ENCODE data around the gene PFKFB2.

Gene PFKFB2

DNA sequence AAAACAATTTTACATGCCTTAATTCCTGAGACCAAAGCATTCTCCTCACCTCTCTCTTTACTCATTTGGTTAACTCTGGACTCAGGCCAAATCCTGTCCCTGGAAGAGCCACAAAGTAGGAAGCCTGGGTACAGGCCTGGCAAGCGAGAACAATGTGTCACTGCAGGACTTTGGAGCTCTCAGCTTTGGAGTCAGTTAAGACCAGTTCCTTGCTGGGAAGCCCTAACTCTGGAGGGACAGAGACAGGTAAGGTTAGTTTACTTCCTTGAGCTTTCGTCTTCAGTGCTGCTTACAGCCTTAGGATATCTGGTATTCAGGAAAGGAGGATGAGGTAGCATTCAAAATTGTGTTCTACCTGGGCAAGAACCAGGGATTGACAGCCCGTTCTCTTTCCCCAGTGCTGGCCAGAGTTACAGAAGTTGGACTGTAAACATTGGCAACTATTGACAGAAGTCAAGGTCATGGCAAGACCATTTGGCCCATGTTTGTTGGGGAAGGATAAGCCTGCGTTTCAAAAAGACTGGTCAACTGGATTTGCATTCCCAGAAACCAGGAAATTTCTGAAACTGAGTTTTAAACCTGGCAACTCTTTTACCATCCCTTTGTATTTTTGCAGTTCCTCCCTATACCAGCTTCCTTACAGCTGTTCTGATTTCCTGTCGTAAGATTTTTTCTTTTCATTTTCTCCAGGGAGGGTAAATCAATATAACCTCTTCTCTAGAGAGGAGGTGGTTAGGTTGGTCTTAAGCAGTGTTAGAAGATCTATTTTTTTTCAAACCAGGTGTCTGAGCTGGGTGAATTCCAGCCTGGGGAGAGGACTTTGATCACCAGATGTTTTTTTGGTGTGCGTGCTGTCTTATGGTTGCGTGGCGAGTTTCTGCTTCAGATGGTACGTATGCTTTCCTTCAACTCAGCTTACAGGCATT lies 35.9 kb downstream of the PFKFB2 start, which contains the start of gene C4BPB:
TSS of gene C4BPB (plus strand) at position 160 of the 926 bp plus-strand sequence. CDS start at position 832, 672 bp downstream.
- intact Hi-C loops (cut with DNase I; ENCODE audit: low total_unique reads) = no loop called here
- no peak for DNase-seq
- no peak within 1 kb of the TSS for H3K27ac ChIP-seq
- no peaks in the 10 kb centered on the region for H3K4me1 ChIP-seq
- TF ChIP-seq, protein P1, sequence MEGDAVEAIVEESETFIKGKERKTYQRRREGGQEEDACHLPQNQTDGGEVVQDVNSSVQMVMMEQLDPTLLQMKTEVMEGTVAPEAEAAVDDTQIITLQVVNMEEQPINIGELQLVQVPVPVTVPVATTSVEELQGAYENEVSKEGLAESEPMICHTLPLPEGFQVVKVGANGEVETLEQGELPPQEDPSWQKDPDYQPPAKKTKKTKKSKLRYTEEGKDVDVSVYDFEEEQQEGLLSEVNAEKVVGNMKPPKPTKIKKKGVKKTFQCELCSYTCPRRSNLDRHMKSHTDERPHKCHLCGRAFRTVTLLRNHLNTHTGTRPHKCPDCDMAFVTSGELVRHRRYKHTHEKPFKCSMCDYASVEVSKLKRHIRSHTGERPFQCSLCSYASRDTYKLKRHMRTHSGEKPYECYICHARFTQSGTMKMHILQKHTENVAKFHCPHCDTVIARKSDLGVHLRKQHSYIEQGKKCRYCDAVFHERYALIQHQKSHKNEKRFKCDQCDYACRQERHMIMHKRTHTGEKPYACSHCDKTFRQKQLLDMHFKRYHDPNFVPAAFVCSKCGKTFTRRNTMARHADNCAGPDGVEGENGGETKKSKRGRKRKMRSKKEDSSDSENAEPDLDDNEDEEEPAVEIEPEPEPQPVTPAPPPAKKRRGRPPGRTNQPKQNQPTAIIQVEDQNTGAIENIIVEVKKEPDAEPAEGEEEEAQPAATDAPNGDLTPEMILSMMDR (IDR thresholded peaks at IDR 0.05) = no peak
- H3K27me3 ChIP-seq = no peaks in the 10 kb centered on the region
- no peaks in the 10 kb centered on the region for H3K9me3 ChIP-seq
- no peaks in the 10 kb centered on the region for H3K36me3 ChIP-seq
- H3K4me3 ChIP-seq = no peak within 1 kb of the TSS

GRCh38 chr1:207089627-207090355 lies 36.7 kb downstream of the PFKFB2 start:
- intact Hi-C loops (cut with DNase I; ENCODE audit: low total_unique reads) = no loop called here

DNA sequence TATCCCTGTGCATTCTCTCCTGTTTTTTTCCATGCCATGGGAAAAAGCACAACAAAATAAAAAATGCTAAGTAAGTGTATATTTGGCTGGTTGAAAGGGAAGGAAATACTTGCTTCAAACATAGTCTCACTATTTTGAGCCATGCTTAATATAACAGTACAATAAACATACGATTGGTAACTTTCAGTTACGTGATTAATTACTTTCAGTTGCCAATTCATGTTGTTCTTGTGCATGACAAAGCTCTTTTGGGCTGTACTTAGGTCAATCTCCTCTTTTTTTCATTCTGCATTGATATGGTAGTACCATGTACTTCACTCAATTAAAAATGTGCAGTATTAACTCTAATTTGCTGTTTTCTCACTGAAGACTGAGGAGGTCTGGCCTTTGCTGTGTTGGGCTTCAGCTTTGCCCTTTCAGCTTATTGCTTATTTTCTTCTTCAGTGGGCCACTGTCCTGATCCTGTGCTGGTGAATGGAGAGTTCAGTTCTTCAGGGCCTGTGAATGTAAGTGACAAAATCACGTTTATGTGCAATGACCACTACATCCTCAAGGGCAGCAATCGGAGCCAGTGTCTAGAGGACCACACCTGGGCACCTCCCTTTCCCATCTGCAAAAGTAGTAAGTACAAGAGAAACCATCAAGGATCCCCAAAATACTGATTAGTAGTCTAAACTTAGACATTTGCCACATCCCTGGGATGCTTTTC lies 38.3 kb downstream of the PFKFB2 start:
- Histone ChIP-seq H3K27me3 (no peaks in the 10 kb centered on the region), H3K4me1 (no peaks in the 10 kb centered on the region), H3K4me3 (no peak overlapping the region), H3K27ac (no peak overlapping the region), H3K36me3 (no peaks in the 10 kb centered on the region), H3K9me3 (no peaks in the 10 kb centered on the region)
- intact Hi-C loops (cut with DNase I; ENCODE audit: low total_unique reads) = no loop called here
- DNase-seq = no peak
- TF ChIP-seq, protein P1 (IDR thresholded peaks at IDR 0.05) = no peak

More at GRCh38 chr1:207089627-207090355, 36.7 kb downstream of the PFKFB2 start:
- Histone ChIP-seq H3K27me3 (no peaks in the 10 kb centered on the region), H3K27ac (no peak overlapping the region), H3K4me1 (no peaks in the 10 kb centered on the region), H3K4me3 (no peak overlapping the region), H3K36me3 (no peaks in the 10 kb centered on the region), H3K9me3 (no peaks in the 10 kb centered on the region)
- TF ChIP-seq, protein P1 (IDR thresholded peaks at IDR 0.05) = no peak
- DNase-seq = no peak

DNA sequence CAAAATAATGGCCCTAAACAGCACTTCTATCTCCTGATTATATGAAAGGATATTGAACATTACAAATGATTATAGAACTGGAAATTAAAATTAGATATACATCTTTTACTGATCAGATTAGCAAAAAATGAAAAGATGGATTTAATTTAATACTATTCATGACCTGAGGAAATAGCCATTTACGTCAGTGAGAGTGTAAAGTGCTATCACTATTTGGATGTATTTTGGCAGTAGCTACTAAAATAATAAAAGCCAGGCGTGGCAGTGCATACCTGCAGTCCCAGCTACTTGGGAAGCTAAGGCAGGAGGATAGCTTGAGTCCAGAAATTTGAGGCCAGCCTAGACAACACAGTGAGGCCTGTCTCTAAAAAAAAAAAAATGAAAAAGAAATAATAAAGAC lies 40.9 kb downstream of the PFKFB2 start:
- peaks cover 0 to 2% of the 10 kb centered on the region in 2 donors for H3K27me3 ChIP-seq
- DNase-seq = no peak
- no peaks in the 10 kb centered on the region for H3K9me3 ChIP-seq
- TF ChIP-seq, protein P1 (IDR thresholded peaks at IDR 0.05) = no peak
- H3K36me3 ChIP-seq = no peaks in the 10 kb centered on the region
- intact Hi-C loops (cut with DNase I; ENCODE audit: low total_unique reads) = no loop called here
- H3K4me3 ChIP-seq = no peak overlapping the region
- no peaks in the 10 kb centered on the region for H3K4me1 ChIP-seq
- H3K27ac ChIP-seq = no peak overlapping the region

DNA sequence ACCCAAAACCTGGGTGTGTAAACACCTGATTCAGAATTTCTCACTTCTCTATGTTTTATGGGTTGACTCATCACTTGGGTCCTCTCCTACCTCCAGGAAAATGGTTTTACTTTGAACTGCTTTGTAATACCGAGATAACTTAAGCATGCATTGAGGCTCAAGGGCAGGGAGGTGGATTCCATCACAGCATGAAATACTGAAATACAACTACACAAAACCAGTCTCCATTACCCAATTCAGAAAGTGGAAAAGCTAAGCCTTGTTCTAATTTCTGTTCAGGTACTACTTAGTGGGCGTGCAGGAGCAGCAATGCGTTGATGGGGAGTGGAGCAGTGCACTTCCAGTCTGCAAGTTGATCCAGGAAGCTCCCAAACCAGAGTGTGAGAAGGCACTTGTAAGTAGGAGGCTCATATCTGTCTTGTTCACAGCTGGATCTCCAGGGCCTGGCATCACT lies 44.8 kb downstream of the PFKFB2 start:
- no peaks in the 10 kb centered on the region for H3K9me3 ChIP-seq
- H3K4me3 ChIP-seq = no peak overlapping the region
- intact Hi-C loops (cut with DNase I; ENCODE audit: low total_unique reads) = no loop called here
- DNase-seq = no peak
- TF ChIP-seq, protein P1 (IDR thresholded peaks at IDR 0.05) = no peak
- peaks cover 0 to 2% of the 10 kb centered on the region in 2 donors for H3K27me3 ChIP-seq
- no peaks in the 10 kb centered on the region for H3K36me3 ChIP-seq
- no peak overlapping the region for H3K27ac ChIP-seq
- no peaks in the 10 kb centered on the region for H3K4me1 ChIP-seq
